D341Med (cell line): ENCODE results near the gene ZRANB3.
"Not testable (repeated sequence)": the region's sequence is repeated elsewhere in the genome, so short reads cannot be mapped to it uniquely, and the experiment has no call there.

Experiments used
- DNase-seq: peaks from one replicate; pipeline ENCODE4 v3.0.0; 2012; ENCODE audit warnings: low spot score

The ZRANB3 gene

DNA sequence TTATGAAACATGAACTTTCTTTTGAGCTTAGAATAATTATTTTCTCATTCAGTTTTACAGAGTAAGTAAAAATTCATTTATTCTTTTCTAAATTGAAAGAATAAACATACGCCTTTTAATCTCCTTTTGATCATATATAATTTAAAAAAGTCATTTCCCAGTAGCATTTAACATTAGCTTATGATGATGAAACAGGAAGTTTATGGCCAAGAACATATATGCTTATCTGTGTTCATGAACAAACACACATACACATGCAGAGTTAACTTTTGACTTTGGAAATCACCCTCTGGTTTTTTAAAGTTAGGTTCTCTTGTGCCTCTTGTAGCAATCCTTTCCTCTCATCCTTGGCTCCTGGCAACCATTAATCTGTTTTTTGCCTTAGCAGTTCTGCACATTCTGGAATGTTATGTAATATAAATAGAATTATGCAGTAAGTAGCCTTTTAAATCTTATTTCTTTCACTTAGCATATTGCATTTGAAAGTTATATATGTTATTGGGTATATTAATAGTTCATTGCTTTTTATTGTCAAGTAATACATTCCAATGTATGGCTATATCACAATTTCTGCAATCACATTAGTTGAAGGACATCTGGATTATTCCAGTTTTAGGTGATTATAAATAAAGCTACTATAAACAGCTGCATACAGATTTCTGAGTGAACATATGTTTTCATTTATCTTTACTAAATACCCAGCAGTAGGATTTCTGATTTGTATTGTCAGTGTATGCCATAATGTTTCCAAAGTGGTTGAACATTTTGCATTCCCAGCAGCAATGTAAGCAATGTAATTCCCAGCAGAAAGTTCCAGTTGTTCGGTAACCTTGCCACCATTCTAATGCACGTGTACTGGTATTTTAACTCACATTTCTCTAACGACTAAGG lies 210.3 kb downstream of the ZRANB3 start:
- DNase-seq, result no peak

DNA sequence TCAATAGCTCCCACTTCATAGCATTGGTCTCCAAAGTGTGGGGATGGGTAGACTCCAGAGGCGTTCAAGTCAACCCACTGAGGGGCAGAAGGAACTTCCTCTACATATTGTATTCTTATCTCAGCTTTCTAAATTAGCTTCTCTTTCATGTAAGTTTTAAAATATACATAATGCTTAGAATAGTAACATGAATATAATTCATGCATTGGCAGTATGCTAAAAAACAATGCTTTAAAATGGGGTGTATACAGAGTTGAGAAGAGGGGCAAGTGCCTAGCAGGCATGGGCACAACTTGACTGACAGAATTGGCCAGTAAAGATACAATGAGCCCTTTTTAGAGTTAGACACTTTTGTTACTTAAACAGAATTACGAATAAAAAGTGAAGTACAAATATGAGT lies 212.2 kb downstream of the ZRANB3 start:
- DNase-seq, result no peak

DNA sequence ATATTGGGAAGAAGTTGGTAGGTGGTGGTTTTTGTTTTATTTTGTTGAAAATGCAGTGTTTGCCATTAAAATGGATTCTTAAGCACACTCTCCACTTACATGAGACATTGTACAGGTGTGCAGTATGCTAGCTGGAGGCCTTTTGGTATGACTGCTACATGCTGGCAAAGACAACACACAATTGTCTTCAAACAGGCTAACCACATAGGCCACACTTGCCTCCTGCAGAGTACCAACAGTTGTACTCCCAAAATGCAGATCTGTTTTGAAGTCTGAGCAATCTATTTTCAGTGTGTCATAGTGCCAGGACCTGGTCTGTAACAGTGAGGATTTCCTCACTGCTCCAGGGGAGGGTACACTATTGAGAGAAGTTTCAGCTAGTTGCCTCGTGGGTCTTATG lies 213.6 kb downstream of the ZRANB3 start:
- no peak for DNase-seq

DNA sequence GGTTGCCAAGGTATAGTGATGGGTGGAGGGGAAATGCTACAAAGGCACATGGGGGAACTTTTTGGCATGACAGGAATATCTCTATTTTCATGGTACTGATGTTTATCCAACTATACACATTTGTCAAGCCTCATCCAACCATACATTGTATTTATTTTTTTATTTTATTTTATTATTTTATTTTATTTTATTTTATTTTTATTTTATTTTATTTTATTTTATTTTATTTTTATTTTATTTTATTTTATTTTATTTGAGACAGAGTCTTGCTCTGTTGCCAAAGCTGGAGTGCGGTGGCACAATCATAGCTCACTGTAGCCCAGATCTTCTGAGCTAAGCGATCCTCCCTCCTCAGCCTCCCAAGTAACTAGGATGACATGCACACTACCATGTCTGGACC lies 219.1 kb downstream of the ZRANB3 start:
- DNase-seq, result no peak

DNA sequence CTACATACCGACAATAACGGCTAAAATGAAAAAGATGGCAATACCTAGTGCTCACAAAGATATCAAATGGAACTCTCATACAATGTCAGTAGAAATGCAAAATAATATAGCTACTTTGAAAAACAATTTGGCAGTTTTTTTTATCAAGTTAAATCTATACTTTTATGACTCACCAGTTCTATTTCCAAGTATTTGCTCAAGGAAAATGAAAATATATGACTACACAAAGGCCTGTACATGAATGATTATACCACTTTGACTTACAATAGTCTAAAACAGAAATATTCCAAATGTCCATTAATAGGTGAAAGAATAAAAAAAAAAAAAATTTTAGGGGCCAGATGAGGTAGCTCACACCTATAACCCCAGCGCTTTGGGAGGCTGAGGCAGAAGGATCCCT lies 219.8 kb downstream of the ZRANB3 start:
- DNase-seq, result no peak

DNA sequence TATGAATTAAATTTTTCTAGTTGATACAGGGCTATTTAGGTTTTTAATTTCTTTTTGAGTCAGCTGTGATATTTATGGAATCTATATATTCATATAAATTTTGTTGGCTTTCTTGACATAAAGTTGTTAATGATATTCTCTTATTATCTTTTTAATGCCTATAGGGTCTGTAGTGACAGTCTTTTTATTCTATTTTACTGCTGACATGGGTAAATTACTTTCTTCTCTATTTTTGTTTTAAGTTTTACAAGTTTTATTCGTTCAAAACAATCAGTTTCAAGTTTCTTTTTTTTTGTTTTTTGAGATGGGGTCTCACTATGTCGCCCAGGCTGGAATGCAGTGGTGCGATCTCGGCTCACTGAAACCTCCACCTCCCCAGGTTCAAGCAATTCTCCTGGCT lies 226.3 kb downstream of the ZRANB3 start:
- DNase-seq, result no peak

DNA sequence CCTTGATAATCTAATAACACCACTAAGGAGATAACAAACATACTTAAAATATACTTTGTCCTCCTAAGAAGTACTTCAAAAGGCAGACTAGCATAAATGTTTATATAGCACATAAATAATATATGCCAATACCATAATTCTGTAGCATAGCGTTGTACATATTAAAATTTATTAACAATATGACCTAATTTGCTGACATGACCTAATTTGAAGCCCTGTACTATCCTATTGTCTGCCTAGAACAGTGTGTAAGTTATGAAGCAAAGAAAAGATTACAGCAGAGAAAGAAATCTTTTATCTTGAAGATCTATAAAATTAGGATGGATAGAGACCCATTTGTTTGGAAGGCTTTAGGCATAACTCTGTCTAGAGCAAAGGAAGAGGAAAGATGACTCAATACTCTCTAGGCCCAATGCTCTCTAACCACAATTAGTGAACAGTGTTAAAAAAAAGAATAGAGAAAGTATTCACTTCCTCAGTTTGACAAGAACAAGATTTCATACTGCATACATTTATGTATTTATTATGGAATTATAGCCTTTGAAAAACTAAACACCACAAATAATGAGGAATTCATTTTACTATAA lies 231.3 kb downstream of the ZRANB3 start:
- no peak for DNase-seq

DNA sequence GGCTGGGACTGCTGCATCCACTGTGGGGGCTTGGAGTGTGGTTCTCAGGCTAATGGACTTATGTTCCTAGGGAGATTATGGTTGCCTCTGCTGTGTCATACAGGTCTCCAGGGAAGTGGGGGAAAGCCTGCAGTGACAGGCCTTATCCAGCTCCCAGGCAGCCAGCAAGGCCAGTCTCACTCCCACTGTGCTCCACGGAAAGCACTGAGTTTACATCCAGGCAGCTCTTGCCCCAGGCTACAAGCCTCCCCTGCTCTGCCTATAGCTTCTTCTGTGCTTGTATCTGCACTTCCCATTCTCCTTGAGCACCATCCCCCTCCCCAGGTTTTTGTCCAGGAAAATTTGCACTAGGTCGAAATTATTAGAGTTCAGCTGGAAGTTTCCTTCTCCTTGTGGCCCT lies 231.9 kb downstream of the ZRANB3 start:
- peak; percentile 37 for DNase-seq

DNA sequence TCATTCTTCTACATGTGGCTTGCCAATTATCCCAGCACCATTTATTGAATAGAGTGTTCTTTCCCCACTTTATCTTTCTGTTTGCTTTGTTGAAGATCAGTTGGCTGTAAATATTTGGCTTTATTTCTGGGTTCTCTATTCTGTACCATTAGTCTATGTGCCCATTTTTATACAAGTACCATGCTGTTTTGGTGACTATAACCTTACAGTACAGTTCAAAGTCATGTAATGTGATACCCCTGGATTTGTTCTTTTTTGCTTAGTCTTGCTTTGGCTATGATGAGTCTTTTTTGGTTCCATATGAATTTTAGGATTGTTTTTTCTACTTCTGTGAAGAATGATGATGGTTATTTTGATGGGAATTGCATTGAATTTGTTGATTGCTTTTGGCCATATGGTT lies 243.9 kb downstream of the ZRANB3 start:
- not testable (repeated sequence) for DNase-seq

DNA sequence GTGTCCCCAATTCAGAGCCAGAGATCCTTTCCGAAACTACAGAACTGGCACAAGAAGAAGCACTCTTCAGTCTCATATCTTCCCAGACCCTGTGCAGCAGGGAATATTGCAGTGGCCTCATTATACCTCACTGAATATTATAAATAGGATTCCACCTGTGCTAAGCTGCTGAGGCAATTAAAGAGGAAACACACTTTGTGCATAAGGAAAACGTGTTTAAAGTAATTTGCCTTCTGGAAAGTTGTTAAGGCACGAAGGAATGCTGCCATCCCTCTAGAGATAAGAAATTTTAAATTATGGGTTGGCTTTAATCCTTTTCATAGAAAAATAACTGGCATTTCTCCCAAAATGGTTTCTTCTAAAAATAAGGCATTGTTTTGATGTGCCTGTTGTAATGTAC lies 245.6 kb downstream of the ZRANB3 start:
- DNase-seq, result no peak

DNA sequence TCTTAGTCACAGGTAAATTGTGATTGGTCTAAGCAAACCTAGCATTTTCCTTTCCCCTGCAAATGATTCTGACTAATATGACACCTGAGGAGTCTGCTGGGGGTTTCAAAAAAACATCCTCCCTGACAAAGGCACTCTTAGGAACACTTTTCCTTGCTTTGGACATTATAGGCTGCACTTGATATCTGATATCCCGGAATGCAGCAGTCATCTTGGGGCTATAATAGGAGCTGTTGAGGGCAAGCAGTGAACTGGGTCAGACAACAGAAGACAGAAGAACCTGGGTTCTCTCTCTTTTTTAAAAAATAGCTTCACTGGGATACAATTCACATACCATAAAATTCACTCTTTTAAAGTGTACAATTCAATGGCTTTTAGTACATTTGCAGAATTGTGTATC lies 249.6 kb downstream of the ZRANB3 start:
- no peak for DNase-seq

DNA sequence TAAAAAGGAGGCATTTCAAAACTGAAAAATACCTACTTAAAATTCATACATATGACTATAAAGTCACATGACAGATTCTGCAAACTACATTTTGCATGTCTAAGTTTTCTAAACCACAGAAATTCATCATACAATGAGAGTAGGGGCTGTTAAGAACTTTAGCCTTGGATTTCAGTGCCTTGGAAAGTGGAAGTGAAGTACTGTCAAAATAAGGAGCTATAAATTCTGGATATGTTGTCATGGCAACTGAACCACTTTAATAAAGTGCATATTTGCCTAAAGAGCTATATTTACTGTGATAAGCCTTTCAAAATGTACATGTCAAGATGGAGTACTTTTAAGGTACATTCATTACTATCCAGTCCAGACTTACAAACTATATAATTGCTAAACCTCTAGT lies 251.8 kb downstream of the ZRANB3 start:
- DNase-seq, result no peak

DNA sequence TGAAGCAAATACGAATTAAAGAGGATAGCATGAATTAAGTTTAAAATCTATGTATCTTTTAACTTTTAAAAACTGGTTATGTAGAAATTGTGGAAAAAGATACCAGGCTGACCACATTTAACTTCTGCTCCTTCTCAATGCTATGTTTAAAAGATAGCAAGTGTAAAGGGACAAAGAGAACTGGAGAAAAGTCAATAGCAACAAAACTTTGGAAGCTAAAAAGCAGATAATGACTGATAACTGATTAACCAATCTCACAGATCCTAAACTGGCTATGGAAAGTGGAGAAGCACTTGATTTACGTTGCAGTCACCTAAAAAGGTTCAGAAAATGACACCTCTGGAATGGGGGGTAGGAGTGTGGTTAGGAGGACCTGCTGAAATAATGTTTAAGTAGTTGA lies 254.5 kb downstream of the ZRANB3 start:
- DNase-seq, result no peak

DNA sequence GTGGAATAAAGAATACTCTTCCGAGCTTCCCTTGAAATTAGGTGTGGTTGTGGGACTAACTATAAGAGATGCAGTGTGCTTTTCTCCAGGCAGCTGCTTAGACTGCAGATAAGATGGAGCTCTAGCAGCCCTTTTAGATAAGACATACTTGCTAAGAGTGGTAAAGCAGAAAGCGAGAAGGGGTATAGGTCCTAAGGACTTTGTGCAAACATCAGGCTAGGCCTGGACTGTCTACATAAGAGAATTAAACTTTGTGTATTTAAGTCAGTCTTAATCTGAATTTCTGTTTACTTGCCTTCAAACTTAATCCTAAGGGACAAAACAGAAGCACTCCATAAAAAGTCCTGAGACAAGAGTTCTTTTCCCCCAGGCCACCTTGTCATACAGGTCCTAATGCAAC lies 260.0 kb downstream of the ZRANB3 start:
- no peak for DNase-seq

DNA sequence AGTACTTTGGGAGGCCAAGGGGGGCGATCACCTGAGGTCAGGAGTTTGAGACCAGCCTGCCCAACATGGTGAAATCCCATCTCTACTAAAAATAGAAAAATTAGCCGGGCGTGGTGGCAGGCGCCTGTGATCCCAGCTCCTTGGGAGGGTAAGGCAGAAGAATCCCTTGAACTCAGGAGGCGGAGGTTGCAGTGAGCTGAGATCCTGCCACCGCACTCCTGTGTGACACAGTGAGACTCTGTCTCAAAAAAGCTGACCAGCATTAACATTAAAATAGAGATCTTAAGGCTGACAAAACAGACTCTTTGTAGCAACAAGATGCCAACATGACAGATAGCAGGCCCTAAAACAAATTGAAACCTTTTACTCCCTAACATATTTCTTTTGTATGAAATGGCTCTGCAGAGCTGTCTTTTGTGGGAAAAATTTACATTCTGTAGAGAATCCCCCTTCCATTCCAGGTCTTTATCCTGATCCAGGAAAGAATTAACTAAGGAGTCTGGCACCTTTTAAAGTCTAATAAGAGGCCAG lies 265.0 kb downstream of the ZRANB3 start:
- no peak for DNase-seq

DNA sequence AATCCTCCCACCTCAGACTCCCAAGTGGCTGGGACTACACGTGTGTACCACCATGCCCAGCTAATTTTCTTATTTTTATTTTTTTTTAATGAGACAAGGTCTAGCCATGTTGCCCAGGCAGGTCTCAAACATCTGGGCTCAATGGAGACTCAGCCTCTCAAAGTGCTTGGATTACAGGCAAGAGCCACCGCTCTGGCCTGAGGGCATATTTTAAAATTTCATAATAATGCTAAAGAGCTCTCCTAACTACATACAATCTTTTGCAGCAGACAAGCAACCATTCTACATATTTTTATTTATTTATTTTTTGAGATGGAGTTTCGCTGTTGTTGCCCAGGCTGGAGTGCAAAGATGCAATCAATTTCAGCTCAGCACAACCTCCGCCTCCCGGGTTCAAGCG lies 271.9 kb downstream of the ZRANB3 start:
- no peak for DNase-seq

DNA sequence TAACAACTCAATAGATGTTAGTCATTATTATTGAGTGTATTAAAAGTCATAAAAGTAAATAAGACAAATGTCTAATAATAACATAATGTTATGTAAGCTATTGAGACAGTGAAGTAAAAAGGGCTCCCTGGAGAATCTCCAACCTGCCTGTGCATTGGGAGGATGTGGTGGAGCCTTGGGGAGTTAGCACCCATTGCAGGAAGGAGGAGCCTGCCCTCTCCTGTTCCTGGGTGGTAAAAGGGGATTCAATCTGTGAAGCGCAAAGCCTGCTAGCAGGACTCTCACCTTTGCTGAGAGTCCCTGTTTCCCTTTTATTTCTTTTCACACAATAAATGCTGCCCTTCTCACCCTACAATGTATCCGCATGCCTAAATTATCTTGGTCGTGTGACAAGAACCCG lies 272.8 kb downstream of the ZRANB3 start:
- DNase-seq, result peak; percentile 41

DNA sequence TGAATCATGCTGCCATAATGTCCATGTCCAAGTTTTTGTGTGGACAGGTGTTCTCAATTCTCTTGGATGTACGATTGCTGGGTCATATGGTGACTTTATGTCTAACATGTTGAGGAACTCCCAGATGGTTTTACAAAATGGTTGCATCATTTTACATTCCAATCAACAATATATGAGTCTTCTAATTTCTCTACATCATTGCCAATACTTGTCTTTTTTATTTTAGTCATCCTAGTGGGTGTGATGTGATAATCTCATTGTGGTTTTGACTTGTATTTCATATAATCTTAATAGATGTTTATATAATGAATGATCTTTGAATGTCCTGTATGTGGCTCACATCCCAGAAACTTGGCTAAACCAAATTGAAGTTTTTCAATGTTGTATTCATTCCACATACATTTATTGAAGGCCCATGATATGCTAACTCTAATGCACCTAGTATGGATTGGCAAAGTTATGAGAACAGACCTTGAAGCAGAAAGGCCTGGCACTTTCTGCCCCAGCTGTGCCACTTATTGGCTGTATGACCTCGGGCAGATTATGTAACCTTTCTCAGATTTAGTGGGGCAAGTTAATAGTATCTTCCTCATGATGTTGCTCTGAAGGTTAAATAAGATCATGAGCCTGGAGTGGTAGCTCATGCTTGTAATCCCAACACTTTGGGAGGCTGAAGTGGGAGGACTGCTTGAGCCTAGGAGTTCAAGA lies 273.5 kb downstream of the ZRANB3 start:
- DNase-seq, result no peak

DNA sequence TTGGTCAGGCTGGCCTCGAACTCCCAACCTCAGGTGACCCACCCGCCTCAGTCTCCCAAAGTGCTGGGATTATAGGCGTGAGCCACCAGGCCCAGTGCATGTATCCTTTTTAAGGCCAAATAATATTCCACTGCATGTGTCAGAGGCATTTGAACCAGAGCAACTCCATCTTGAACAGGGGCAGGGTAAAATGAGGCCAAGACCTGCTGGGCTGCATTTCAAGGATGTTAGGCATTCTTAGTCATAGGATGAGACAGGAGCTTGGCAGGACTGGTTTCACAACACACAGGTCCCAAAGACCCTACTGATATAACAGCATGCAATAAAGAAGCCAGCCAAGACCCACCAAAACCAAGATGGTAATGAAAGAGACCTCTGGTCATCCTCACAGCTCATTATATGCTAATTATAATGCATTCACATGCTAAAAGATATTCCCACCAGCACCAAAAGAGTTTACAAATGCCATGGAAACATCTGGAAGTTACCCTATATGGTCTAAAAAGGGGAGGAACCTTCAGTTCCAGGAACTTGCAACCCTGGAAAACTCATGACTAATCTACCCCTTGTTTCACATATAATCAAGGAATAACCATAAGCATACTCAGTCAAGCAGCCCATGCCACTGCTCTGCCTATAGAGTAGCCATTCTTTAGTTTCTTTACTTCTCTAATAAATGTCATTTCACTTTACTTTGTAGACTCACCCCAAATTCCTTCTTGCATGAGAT lies 274.3 kb downstream of the ZRANB3 start:
- DNase-seq, result no peak

DNA sequence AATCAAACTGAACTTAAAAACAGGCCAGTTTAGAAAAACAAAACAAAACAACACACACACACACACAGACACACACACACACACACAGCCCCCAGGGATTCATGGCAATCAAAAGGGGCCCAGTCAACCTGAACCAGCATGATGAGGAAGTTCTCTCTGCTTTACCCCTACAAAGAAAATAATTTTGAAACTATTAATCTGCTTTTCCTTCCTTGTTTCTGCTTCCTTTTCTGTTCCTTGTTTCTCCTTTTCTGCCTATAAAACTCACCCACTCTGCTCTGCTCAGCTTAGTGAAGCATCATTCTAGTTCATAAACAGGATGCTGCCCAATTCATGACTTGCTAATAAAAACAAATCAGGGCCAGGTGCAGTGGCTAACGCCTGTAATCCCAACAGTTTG lies 275.8 kb downstream of the ZRANB3 start:
- DNase-seq, result no peak

DNA sequence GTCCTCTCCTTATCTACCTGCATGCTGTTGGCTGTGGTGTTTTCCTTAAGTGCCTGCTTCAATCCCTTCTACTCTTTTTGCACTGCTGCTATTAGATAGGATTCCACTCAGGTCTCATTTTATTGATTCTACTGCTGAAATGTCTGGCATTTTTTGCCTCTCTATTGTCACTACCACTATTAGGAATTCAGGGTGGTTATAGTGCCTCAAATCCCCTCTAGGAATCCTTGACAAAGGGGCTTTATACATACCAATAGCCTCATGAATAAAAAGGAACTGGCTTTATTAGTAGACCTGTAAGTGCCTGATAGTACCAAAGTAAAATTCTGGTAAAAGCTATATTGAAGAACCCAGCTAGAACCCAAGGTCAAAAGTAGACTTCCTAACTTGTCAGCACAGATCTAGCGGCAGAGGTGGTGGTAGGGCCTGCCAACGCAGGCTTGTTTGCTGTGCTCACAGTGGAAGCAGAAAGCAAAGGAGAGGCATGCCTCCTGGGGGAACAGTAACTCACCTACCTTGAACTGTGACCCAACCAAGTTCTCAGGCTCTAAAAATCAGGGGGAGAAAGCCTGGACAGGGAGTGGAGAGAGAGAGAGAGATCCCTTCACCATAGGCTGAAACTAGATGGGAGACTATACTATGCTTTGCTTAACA lies 278.1 kb downstream of the ZRANB3 start:
- DNase-seq, result no peak

DNA sequence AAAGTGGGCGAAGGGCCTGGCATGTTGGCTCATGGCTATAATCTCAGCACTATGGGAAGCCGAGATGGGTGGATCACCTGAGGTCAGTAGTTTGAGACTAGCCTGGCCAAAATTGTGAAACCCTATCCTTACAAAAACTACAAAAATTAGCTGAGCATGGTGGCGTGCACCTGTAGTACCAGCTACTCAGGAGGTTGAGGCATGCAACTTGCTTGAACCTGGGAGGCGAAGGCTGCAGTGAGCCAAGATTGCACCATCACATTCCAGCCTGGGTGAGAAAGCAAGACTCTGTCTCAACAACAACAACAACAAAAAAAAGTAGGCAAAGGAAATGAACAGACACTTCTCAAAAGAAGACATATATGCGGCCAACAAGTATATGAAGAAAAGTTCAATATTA lies 282.4 kb downstream of the ZRANB3 start:
- DNase-seq, result no peak
